Endodermal cell (in vitro differentiated cells): ENCODE results near the gene PLAC1. TPM values are rescaled to one million over a fixed set of nuclear protein-coding genes. Genes with fewer than 3 reads are reported as not detected.

Source experiments
- DNase-seq: peaks from one replicate; pipeline ENCODE4 v3.0.0-alpha.2; 2017
- H3K27ac ChIP-seq: 2 replicates; pipeline ENCODE4 v1.5.1; 2013; ENCODE audit warnings: mild to moderate bottlenecking, low read depth, low read length, moderate library complexity
- H3K27me3 ChIP-seq: 2 replicates; pipeline ENCODE4 v1.6.1; 2013; ENCODE audit warnings: mild to moderate bottlenecking, low read length, moderate library complexity; ENCODE audit not compliant: insufficient read depth, control insufficient read depth, poor library complexity, severe bottlenecking
- H3K36me3 ChIP-seq: 2 replicates; pipeline ENCODE4 v1.7.0; 2013; ENCODE audit warnings: mild to moderate bottlenecking, low read length, moderate library complexity; ENCODE audit not compliant: control insufficient read depth, insufficient read depth
- H3K4me1 ChIP-seq: one replicate; pipeline ENCODE4 v1.7.0; 2013; ENCODE audit warnings: low read length; ENCODE audit not compliant: control insufficient read depth, insufficient read depth
- H3K4me3 ChIP-seq: 2 replicates; pipeline ENCODE4 v1.5.1; 2013; ENCODE audit warnings: mild to moderate bottlenecking, low read length, moderate library complexity
- H3K9ac ChIP-seq: 2 replicates; pipeline ENCODE4 v1.6.1; 2013; ENCODE audit warnings: mild to moderate bottlenecking, low read length, moderate library complexity; ENCODE audit not compliant: poor library complexity, severe bottlenecking; ENCODE audit errors: extremely low read depth
- H3K9me3 ChIP-seq: 2 replicates; pipeline ENCODE4 v1.6.1; 2013; ENCODE audit warnings: mild to moderate bottlenecking, low read length, moderate library complexity; ENCODE audit not compliant: control insufficient read depth
- H3K27ac Mint-ChIP-seq: 2 replicates; pipeline ENCODE4 v1.8.0; 2020; ENCODE audit warnings: mixed read lengths
- H3K27me3 Mint-ChIP-seq: 2 replicates; pipeline ENCODE4 v1.8.0; 2021; ENCODE audit warnings: mild to moderate bottlenecking, mixed read lengths; ENCODE audit not compliant: insufficient read depth
- H3K36me3 Mint-ChIP-seq: 2 replicates; pipeline ENCODE4 v1.8.0; 2020; ENCODE audit warnings: low read depth, mixed read lengths
- H3K4me1 Mint-ChIP-seq: 2 replicates; pipeline ENCODE4 v1.8.0; 2020; ENCODE audit warnings: mixed read lengths
- H3K4me3 Mint-ChIP-seq: 2 replicates; pipeline ENCODE4 v1.8.0; 2020; ENCODE audit warnings: mild to moderate bottlenecking, moderate library complexity, mixed read lengths
- H3K9me3 Mint-ChIP-seq: 2 replicates; pipeline ENCODE4 v1.8.0; 2020; ENCODE audit warnings: mild to moderate bottlenecking, mixed read lengths
- CTCF ChIP-seq: fragments of 200-600 bp; sonication (generic); conservative IDR thresholded peaks from 2 replicates; pipeline ENCODE4 v1.5.0; 2021; ENCODE audit warnings: antibody characterized with exemption, mild to moderate bottlenecking
- WGBS, 2 experiments: methylation state at CpG; one replicate each; pipeline versions ENCODE4 v1.1.5 to v1.1.7; 2013; ENCODE audit warnings: missing lambda C conversion rate in 2 of 2, mixed read lengths in 1 of 2; ENCODE audit not compliant: insufficient coverage in 1 of 2, insufficient read length in 1 of 2; 5-methylcytosine and 5-hydroxymethylcytosine counted together
- total RNA-seq, 2 donors: library from RNA; stranded (reverse); fragmentation: NEBNext Ultra II Directional in 1 of 2; extraction: Animal tissue kit (Norgen Biotek cat#: 25700) in 1 of 2; gene quantifications; 2 replicates in 1 of 2; 3 replicates in 1 of 2; pipeline ENCODE4 v1.2.1, GENCODE V29; 2021

Gene PLAC1
- total RNA-seq, 2 donors from 2014 or later, result not detected

GRCh38 chrX:134566506-134566905, 91.8 kb downstream of the PLAC1 start:
- no peak overlapping the region for H3K4me3 ChIP-seq
- no peaks in the 10 kb centered on the region for H3K4me1 ChIP-seq
- Mint-ChIP-seq H3K27ac (no peak overlapping the region), H3K9me3 (peaks cover 65% of the 10 kb centered on the region), H3K27me3 (peaks cover 4% of the 10 kb centered on the region), H3K4me1 (peaks cover 5% of the 10 kb centered on the region), H3K4me3 (no peak overlapping the region), H3K36me3 (no peaks in the 10 kb centered on the region)
- H3K27ac ChIP-seq, result no peak overlapping the region
- no peaks in the 10 kb centered on the region for H3K36me3 ChIP-seq
- H3K9ac ChIP-seq, result no peak overlapping the region
- 89 to 100% methylated on average over 2 to 5 of the region's 5 CpGs for WGBS, 2 experiments
- TF ChIP-seq CTCF, result no peak
- no peak for DNase-seq
- H3K27me3 ChIP-seq, result no peaks in the 10 kb centered on the region
- no peaks in the 10 kb centered on the region for H3K9me3 ChIP-seq

DNA sequence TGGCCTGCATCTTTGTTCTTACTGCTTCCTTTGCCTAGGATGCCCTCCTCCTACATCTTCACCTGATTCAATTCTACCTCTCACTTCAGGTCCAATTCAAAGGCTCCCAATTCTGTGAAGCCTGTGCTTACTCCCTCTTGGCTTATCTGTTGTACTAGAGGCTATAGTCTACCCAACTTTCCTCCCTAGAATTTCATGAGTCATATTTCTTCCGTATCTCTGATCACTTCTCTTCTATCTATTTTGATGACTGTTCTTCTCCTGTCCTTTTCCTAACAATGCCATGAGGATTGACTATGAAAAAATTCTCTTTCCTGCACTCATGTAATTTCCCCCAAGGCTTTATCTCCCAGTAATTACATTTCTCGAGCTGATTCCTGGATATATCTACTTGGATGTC, 96.3 kb downstream of the PLAC1 start:
- no peak overlapping the region for H3K4me3 ChIP-seq
- Mint-ChIP-seq H3K27me3 (no peaks in the 10 kb centered on the region), H3K36me3 (no peaks in the 10 kb centered on the region), H3K27ac (no peak overlapping the region), H3K9me3 (peaks cover 58% of the 10 kb centered on the region), H3K4me3 (no peak overlapping the region), H3K4me1 (no peaks in the 10 kb centered on the region)
- no peaks in the 10 kb centered on the region for H3K27me3 ChIP-seq
- no peak for TF ChIP-seq CTCF
- H3K4me1 ChIP-seq, result no peaks in the 10 kb centered on the region
- H3K9me3 ChIP-seq, result no peaks in the 10 kb centered on the region
- H3K36me3 ChIP-seq, result no peaks in the 10 kb centered on the region
- H3K9ac ChIP-seq, result no peak overlapping the region
- no peak for DNase-seq
- H3K27ac ChIP-seq, result no peak overlapping the region
- WGBS, 2 experiments, result 85 to 100% methylated on average over 2 of the region's 2 CpGs

DNA sequence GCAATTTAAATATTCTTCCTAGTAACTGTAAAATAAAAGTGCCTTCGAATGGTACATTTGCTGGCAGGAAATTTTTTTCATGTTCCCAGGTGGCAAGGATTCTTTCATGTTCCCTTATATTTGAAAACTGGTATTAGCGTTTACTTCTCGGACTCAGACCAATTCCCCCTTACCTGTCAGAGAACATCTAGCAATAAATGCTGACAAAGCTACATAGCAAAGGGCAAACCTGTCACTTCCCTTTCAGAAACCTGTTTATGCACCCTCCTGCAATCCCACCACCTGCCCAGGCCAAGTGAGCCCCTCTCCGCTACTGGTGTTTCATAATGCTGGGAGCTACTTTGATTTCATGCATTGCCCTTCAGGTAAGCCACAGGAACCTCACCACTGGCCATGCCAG, 100.1 kb downstream of the PLAC1 start:
- Histone ChIP-seq H3K9ac (no peak overlapping the region), H3K27ac (no peak overlapping the region), H3K4me1 (no peaks in the 10 kb centered on the region), H3K27me3 (no peaks in the 10 kb centered on the region), H3K9me3 (no peaks in the 10 kb centered on the region), H3K4me3 (no peak overlapping the region), H3K36me3 (no peaks in the 10 kb centered on the region)
- H3K27me3 Mint-ChIP-seq, result peaks cover 17% of the 10 kb centered on the region
- H3K27ac Mint-ChIP-seq, result no peak overlapping the region
- WGBS, 2 experiments, result 95 to 100% methylated on average over 1 to 4 of the region's 4 CpGs
- peaks cover 73% of the 10 kb centered on the region for H3K9me3 Mint-ChIP-seq
- H3K4me1 Mint-ChIP-seq, result no peaks in the 10 kb centered on the region
- no peak for TF ChIP-seq CTCF
- DNase-seq, result no peak
- H3K36me3 Mint-ChIP-seq, result no peaks in the 10 kb centered on the region
- H3K4me3 Mint-ChIP-seq, result no peak overlapping the region
